ENCODE measurements around the gene MAML3. TPM values are rescaled to one million over a fixed set of nuclear protein-coding genes. Genes with fewer than 3 reads are reported as not detected.

MAML3 gene
- total RNA-seq, 1 donor from 2014 or later, result 0.43 TPM

- no peak for DNase-seq (ENCODE audit: low read depth)
These were observed 26.6 kb downstream of the MAML3 start for GRCh38 chr4:140127422-140127821.

DNA sequence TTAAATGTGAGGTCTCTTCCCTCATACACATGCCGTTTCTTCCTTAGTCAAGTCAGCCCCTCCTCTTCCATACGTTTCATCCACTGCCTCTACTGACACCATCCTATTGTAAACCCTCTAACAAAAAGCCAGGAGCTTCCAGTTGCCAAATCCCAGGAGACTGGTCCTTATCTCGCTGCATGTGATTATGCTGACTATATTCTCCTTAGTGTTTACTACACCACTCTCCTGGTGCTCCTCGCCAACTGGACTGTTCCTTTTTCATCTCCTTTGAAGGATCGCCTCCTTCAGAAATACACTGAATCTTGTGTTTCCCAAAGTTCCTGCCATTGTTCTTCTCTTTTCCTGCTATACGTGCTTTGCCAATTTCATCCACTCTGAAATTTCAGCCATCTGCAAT, 27.7 kb downstream of the MAML3 start:
- no peak for DNase-seq (ENCODE audit: low read depth)

DNA sequence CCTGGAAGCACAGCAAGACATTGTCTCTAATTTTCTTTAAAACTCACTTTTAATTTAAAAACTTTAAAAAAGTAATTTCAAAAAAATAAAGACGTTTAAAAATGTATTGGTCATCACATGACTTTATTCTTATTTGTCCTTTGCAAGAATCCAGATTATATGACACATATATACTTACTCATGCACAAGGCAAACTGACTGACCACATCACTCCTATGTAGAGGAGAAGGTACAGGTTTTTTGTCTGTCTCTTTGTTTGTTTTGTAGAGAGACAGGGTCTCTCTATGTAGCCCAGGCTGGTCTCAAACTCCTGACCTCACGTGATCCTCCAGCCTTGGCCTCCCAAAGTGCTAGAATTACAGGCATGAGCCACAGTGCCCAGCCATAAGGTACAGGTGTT, 28.6 kb downstream of the MAML3 start:
- no peak for DNase-seq (ENCODE audit: low read depth)

DNA sequence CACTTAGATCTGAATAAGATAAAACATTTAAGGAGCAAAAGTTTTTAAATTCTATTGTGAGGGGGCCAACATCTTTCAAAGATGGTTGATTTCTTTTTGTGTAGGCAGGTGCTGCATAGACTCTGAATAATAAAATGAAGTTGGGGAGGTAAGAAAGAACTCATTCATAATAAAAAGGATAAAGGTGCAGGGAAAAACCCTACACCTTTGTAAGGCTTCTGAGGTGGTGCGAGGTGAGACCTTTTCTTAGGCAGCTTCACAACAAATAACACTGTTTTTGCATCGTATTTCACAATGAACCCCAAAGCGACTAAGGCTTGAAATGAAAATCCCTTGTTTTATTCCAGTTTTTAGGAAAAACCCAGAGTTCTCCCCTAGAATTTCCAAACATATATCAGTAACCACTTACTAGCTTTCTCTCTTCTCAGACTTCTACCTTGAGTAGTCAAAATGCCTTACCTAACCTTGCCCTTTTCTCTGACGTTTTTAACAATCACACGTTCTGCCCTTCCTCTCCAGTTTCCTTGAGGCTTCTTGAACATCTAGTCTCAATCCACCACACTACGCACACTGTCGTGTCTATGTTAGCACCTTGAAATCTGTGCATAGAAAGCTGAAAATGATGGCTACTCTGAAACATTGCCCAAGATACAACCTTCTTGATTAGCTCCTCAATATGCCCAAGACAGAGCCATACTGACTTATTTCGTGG, 30.2 kb downstream of the MAML3 start:
- no peak for DNase-seq (ENCODE audit: low read depth)

DNA sequence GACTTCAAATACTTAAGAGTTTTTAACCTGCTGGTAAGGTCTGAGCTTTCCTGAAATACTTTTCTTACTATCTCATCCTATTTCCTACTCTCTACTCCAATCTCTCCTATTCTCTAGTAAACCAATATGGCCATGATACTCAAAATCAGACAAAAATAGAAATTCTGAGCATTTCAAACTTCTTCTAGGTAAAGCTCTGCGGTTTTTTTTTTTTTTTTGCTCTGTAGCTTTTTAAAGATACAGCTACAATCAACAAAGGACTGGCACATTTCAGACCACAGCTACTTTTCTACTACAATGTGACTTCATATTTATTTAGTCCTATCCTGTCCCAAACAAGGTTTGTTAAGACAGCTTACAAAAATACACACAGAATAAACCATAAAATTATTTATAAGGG, 31.1 kb downstream of the MAML3 start:
- no peak for DNase-seq (ENCODE audit: low read depth)

GRCh38 chr4:140121646-140122045, 32.3 kb downstream of the MAML3 start:
- DNase-seq (ENCODE audit: low read depth), result no peak

- DNase-seq (ENCODE audit: low read depth), result no peak
These were observed 34.9 kb downstream of the MAML3 start for GRCh38 chr4:140118931-140119640.

- DNase-seq (ENCODE audit: low read depth), result no peak
These were observed 36.0 kb downstream of the MAML3 start for GRCh38 chr4:140117947-140118346.

DNA sequence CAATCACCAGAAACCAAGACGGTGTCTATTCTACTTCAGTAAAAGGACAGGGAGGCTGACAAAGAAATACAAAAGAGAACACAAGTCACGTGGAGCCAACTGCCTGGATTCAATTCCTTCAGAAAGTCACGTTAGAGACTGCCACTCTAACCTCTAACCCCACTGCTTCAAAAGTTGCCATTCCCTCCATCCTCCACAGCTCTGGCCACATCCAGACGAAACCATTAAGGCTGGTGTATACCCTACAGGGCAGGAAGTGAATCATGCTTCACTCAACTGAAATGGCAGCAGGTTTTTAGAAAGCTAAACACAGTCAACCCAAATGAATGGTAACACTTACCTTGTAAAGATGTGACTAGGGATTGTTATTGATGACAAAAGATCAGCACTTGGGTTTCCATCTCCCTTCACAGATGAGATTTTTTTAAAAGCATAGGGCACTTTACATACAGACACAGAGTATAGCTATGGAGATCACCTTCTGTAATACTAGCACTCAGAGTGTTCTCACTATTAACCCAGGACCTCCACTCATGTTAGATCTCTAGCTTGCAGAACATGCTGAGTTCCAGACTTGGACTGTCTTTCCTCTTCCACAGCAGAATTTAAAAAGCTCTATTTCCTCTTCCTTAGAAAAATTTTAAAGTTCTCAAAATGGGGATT, 37.4 kb downstream of the MAML3 start:
- DNase-seq (ENCODE audit: low read depth), result no peak

GRCh38 chr4:140115140-140115539, 38.8 kb downstream of the MAML3 start:
- DNase-seq (ENCODE audit: low read depth), result no peak

DNA sequence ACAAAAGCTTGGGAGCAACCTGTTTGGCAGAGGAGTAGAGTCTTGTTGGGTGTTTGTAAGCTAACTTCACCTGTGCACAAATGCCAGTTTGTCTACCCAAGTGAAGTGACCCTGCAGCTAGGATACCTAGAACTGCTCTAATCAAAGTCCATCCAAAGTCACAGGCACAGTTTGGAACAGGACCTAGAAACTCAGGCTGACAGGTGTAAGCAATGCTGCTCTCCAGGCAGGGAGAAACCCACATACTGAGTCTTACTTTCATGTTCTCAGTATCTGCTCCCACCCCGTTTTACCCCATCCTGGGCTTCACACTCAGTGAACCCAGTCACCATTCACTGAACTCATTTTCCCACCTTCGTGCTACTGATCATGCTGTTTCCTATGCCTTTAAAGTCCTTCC, 40.3 kb downstream of the MAML3 start:
- DNase-seq (ENCODE audit: low read depth), result no peak

DNA sequence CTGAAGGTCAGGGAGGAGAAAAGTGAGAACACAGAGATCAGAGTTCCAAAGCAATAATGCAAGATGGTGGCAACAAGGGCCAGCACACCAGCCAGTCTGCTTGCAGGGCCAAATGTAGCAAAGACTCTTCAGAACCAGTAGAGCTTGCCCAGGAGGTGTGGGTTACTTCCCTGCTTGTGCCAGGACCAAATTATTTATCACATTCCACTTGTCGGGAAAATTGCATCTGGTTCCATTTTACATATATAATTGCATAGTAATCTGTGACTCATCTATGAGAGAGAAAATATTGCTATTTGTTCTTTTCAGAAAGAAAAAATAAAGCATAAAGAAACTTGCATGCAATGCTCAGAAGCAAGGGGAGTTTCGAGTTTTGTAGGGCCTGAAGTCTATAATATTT, 41.4 kb downstream of the MAML3 start:
- no peak for DNase-seq (ENCODE audit: low read depth)

DNA sequence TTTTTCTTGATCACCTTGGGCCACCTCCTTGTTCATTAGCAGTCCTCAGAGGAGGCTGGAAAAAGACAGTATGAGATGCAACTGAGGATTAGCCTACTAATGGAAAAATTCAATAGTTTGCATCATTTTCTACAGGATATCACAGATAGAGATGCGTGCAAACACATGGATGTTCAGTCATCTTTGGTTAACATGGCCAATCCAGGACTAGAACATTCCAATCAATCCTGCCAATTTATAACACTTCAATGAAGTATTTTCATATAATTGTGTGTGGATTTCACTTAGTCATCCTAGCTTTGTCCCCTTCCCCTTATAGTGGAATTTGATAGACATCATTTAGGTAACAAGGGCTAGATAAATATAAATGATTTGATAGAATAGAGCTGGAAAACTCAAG, 42.7 kb downstream of the MAML3 start:
- DNase-seq (ENCODE audit: low read depth), result no peak

- DNase-seq (ENCODE audit: low read depth), result no peak
These were observed 43.3 kb downstream of the MAML3 start for GRCh38 chr4:140110542-140111215.

DNA sequence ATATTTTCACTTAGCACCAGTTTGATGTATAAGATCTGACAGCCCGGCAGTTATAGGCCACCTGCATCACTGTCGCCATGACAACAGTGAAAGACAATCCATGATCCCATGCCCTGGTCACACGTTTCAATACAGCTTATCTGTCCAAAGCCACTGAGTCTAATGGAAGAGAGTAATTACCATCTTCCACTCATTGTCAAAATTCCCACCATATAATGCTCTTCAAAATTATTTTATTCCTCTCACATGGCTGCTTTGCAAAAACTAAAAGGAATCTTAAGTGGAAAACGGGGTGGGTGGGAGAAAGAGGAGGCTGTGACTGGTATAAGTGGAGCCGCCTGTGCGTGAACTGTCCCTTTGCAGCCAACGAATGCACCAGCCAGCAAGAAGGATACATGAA, 44.2 kb downstream of the MAML3 start:
- DNase-seq (ENCODE audit: low read depth), result no peak

GRCh38 chr4:140109292-140109691, 44.7 kb downstream of the MAML3 start:
- DNase-seq (ENCODE audit: low read depth), result no peak

DNA sequence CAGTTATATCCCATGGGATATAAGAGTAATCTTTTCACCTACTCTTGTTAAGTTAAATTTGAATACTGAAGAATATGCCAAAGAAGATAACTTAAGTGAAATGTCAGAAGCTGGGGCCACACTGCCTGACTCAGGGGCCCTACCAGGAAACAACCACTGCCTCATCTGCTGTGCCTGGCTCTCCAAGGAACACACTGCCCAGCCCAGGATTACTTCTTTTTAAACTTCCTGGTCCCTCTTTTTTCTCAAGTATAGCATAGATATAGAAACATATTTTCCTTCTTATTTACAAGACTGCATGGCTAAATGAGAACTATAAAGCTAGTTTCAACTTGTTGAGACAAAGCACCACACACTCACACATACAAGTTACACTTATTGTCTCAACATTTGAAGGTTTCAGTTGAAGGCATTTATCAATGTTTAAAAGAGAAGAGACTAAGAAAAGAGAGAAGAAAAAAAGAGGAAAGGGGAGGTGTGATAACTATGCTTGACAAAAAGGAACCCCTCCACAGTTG, 45.2 kb downstream of the MAML3 start:
- no peak for DNase-seq (ENCODE audit: low read depth)

GRCh38 chr4:140108243-140108642, 45.7 kb downstream of the MAML3 start:
- no peak for DNase-seq (ENCODE audit: low read depth)

DNA sequence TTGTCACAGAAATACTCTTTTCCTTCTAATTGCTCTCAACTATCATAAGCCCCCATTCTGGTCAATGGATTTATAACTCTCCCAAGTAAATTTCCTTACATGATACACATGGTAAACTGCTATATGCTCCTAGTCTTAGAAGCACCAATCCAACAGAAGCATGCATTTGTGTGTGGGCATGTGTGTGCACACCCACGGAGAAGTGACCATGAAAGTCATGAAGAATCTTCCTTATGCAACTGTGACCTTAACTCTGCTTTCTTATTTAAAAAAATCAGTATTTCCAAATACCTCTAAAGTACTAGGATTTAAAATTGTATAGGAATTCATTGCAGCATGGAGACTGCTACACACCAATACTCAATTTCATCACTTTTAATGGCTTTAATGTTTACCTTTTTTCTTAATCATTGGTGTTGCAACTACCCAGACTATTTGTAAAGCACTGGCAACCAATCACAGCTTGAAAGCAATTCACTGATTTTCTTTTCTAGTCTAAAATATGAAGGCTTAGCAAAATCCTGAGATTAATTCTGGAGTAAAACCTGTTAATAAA, 47.6 kb downstream of the MAML3 start:
- no peak for DNase-seq (ENCODE audit: low read depth)

DNA sequence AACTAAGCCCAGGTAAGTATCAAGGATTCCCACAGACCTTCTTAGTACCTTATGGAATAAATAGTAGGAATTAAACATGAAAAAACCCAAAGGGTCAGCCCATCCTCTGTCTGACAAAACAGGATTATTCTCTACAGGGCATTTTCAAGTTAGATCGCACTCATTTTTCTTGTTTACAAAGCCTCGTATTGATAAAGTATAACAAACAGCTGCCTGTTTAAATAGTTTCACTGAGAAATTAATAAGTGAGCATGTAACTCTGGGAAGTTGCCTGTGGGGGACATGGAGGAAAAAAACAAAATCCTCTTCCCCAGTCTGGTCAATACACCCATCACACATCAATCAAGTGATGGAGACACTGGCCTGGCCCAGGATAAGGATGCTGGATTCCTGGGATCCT, 48.5 kb downstream of the MAML3 start:
- no peak for DNase-seq (ENCODE audit: low read depth)

GRCh38 chr4:140103676-140104075, 50.3 kb downstream of the MAML3 start:
- DNase-seq (ENCODE audit: low read depth), result no peak
